ENCODE results near the gene BACE2. TPM values are rescaled to one million over a fixed set of nuclear protein-coding genes. Genes with fewer than 3 reads are reported as not detected.

The BACE2 gene
- total RNA-seq, 1 donor from 2014 or later: 1.8 TPM

- Mint-ChIP-seq H3K4me1 (ENCODE audit: low read depth) (no peaks in the 10 kb centered on the region), H3K36me3 (ENCODE audit: low read depth) (no peaks in the 10 kb centered on the region), H3K4me3 (no peak overlapping the region), H3K27me3 (ENCODE audit: insufficient read depth) (peaks cover 7% of the 10 kb centered on the region), H3K27ac (no peak overlapping the region), H3K9me3 (peaks cover 9% of the 10 kb centered on the region)
- DNase-seq (ENCODE audit: low spot score): no peak
- intact Hi-C loops (cut with micrococcal nuclease): no loop called here
Measured at GRCh38 chr21:41158026-41158425, 9.9 kb upstream of the BACE2 start.

GRCh38 chr21:41160036-41160435 lies 7.9 kb upstream of the BACE2 start:
- Mint-ChIP-seq H3K27me3 (ENCODE audit: insufficient read depth) (peaks cover 16% of the 10 kb centered on the region), H3K4me1 (ENCODE audit: low read depth) (no peaks in the 10 kb centered on the region), H3K36me3 (ENCODE audit: low read depth) (no peaks in the 10 kb centered on the region), H3K4me3 (no peak overlapping the region), H3K9me3 (peaks cover 9% of the 10 kb centered on the region), H3K27ac (no peak overlapping the region)
- intact Hi-C loops (cut with micrococcal nuclease): no loop called here
- no peak for DNase-seq (ENCODE audit: low spot score)

- Mint-ChIP-seq H3K4me1 (ENCODE audit: low read depth) (no peaks in the 10 kb centered on the region), H3K27me3 (ENCODE audit: insufficient read depth) (peaks cover 30% of the 10 kb centered on the region), H3K27ac (no peak overlapping the region), H3K4me3 (no peak overlapping the region), H3K36me3 (ENCODE audit: low read depth) (no peaks in the 10 kb centered on the region), H3K9me3 (peaks cover 9% of the 10 kb centered on the region)
- intact Hi-C loops (cut with micrococcal nuclease): no loop called here
- no peak for DNase-seq (ENCODE audit: low spot score)
Measured at GRCh38 chr21:41161428-41161827, 6.5 kb upstream of the BACE2 start.

GRCh38 chr21:41162096-41162495 lies 5.9 kb upstream of the BACE2 start:
- intact Hi-C loops (cut with micrococcal nuclease): no loop called here
- DNase-seq (ENCODE audit: low spot score): no peak
- Mint-ChIP-seq H3K27me3 (ENCODE audit: insufficient read depth) (peaks cover 35% of the 10 kb centered on the region), H3K9me3 (peaks cover 9% of the 10 kb centered on the region), H3K36me3 (ENCODE audit: low read depth) (no peaks in the 10 kb centered on the region), H3K4me3 (no peak overlapping the region), H3K4me1 (ENCODE audit: low read depth) (no peaks in the 10 kb centered on the region), H3K27ac (no peak overlapping the region)

DNA sequence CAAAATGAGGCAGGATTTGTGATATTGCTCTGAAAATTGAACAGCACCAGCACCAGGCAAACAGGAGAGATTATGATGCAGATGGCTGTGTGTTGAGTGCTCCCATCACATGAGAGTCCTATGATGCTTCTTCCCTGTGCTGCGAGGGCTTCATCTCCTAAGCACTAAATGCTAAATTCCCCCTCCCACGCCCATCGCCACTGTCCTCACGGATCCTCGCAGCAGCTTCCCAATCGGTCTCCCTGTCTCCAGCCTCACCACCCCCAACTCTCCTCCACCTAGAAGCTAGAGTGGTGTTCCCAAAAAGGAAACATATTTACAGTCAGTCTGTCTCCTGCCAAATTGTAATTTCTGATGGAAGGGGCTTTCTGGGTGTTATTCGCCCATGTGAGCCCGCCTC lies 4.9 kb upstream of the BACE2 start:
- DNase-seq (ENCODE audit: low spot score): no peak
- Mint-ChIP-seq H3K27me3 (ENCODE audit: insufficient read depth) (peaks cover 35% of the 10 kb centered on the region), H3K4me1 (ENCODE audit: low read depth) (no peaks in the 10 kb centered on the region), H3K9me3 (peaks cover 9% of the 10 kb centered on the region), H3K27ac (no peak overlapping the region), H3K4me3 (no peak overlapping the region), H3K36me3 (ENCODE audit: low read depth) (no peaks in the 10 kb centered on the region)
- intact Hi-C loops (cut with micrococcal nuclease): no loop called here

GRCh38 chr21:41164052-41164451 lies 3.9 kb upstream of the BACE2 start:
- H3K4me3 Mint-ChIP-seq: no peak overlapping the region
- peaks cover 35% of the 10 kb centered on the region for H3K27me3 Mint-ChIP-seq (ENCODE audit: insufficient read depth)
- peaks cover 2% of the 10 kb centered on the region for H3K4me1 Mint-ChIP-seq (ENCODE audit: low read depth)
- DNase-seq (ENCODE audit: low spot score): no peak
- no peaks in the 10 kb centered on the region for H3K36me3 Mint-ChIP-seq (ENCODE audit: low read depth)
- intact Hi-C loops (cut with micrococcal nuclease): no loop called here
- no peak overlapping the region for H3K27ac Mint-ChIP-seq
- H3K9me3 Mint-ChIP-seq: peaks cover under 1% of the 10 kb centered on the region

DNA sequence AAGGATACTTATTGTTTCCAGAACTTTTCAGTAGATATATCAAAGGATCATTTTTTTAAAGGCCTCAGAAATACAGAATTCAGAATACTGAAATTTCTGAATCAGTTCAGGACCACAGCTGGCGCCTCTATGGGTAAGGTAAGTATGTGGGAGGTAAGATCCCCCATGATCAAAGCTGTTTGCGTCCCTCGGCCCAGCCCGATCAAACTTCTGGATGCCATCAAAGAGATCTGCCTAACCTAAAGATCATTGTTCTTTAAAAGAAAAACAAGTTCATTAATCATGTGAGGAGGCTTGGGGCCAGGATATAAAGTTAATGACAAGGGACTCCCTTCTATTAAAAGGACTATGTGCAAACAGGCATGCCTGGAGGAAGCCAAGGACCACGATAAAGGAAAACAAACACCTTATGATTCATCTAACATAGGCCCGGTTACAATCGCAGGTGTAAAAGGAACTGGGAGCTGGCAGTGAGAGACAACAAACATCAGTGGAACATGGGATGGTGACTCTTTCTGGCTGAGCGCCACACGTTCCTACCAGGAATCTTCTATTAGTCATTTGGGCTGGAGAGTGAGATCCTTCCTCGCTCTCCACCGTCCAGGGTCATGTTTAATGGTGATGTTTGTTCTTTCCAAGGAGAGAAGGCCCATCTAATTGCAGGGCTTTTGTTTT lies 2.8 kb upstream of the BACE2 start:
- no peak for DNase-seq (ENCODE audit: low spot score)
- no peaks in the 10 kb centered on the region for H3K9me3 Mint-ChIP-seq
- intact Hi-C loops (cut with micrococcal nuclease): no loop called here
- no peak overlapping the region for H3K27ac Mint-ChIP-seq
- H3K27me3 Mint-ChIP-seq (ENCODE audit: insufficient read depth): peaks cover 42% of the 10 kb centered on the region
- no peaks in the 10 kb centered on the region for H3K36me3 Mint-ChIP-seq (ENCODE audit: low read depth)
- no peak overlapping the region for H3K4me3 Mint-ChIP-seq
- peaks cover 11% of the 10 kb centered on the region for H3K4me1 Mint-ChIP-seq (ENCODE audit: low read depth)

GRCh38 chr21:41166884-41167283 lies 1.1 kb upstream of the BACE2 start:
- H3K36me3 Mint-ChIP-seq (ENCODE audit: low read depth): no peaks in the 10 kb centered on the region
- intact Hi-C loops (cut with micrococcal nuclease): no loop called here
- peaks cover 47% of the 10 kb centered on the region for H3K27me3 Mint-ChIP-seq (ENCODE audit: insufficient read depth)
- peaks cover 11% of the 10 kb centered on the region for H3K4me1 Mint-ChIP-seq (ENCODE audit: low read depth)
- H3K9me3 Mint-ChIP-seq: no peaks in the 10 kb centered on the region
- DNase-seq (ENCODE audit: low spot score): no peak
- peak overlapping the region; percentile 48 for H3K4me3 Mint-ChIP-seq
- no peak overlapping the region for H3K27ac Mint-ChIP-seq

- peak overlapping the region; percentile 33 for H3K27ac Mint-ChIP-seq
- intact Hi-C loops (cut with micrococcal nuclease): no loop called here
- DNase-seq (ENCODE audit: low spot score): peak; percentile 2
- peaks cover 11% of the 10 kb centered on the region for H3K4me1 Mint-ChIP-seq (ENCODE audit: low read depth)
- peak overlapping the region; percentile 83 for H3K4me3 Mint-ChIP-seq
- H3K9me3 Mint-ChIP-seq: no peaks in the 10 kb centered on the region
- no peaks in the 10 kb centered on the region for H3K36me3 Mint-ChIP-seq (ENCODE audit: low read depth)
- peaks cover 52% of the 10 kb centered on the region for H3K27me3 Mint-ChIP-seq (ENCODE audit: insufficient read depth)
Measured at GRCh38 chr21:41168391-41169257, 664 bp downstream of the BACE2 start.

- peak overlapping the region; percentile 83 for H3K4me3 Mint-ChIP-seq
- H3K9me3 Mint-ChIP-seq: no peaks in the 10 kb centered on the region
- peak overlapping the region; percentile 33 for H3K27ac Mint-ChIP-seq
- no peaks in the 10 kb centered on the region for H3K36me3 Mint-ChIP-seq (ENCODE audit: low read depth)
- no peak for DNase-seq (ENCODE audit: low spot score)
- peaks cover 11% of the 10 kb centered on the region for H3K4me1 Mint-ChIP-seq (ENCODE audit: low read depth)
- intact Hi-C loops (cut with micrococcal nuclease): no loop called here
- peaks cover 49% of the 10 kb centered on the region for H3K27me3 Mint-ChIP-seq (ENCODE audit: insufficient read depth)
Measured at GRCh38 chr21:41169258-41169576, 1.3 kb downstream of the BACE2 start.

- DNase-seq (ENCODE audit: low spot score): no peak
- intact Hi-C loops (cut with micrococcal nuclease): no loop called here
- Mint-ChIP-seq H3K9me3 (no peaks in the 10 kb centered on the region), H3K27ac (no peak overlapping the region), H3K4me1 (ENCODE audit: low read depth) (peaks cover 11% of the 10 kb centered on the region), H3K4me3 (no peak overlapping the region), H3K36me3 (ENCODE audit: low read depth) (no peaks in the 10 kb centered on the region), H3K27me3 (ENCODE audit: insufficient read depth) (peaks cover 46% of the 10 kb centered on the region)
Measured at GRCh38 chr21:41169701-41170100, 1.7 kb downstream of the BACE2 start.

DNA sequence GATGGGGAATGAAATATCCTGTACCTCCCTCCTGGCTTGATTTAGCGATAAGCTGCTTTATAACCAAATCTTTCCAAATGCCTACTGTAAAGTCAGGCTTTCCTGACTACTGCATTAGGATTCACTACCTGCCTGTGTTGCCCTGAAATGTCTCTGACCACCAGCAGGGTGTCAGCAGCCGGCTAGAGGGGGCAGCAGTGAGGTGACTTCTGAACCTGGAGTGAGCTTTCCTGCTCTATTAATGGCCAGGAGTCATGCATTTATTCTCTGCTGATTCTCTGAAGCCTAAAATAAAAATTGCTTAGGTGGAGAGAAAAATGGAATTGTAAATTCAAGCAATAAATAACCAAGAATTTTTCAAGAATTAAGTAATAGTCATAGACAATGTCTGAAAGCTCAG lies 2.5 kb downstream of the BACE2 start:
- H3K9me3 Mint-ChIP-seq: no peaks in the 10 kb centered on the region
- H3K36me3 Mint-ChIP-seq (ENCODE audit: low read depth): no peaks in the 10 kb centered on the region
- intact Hi-C loops (cut with micrococcal nuclease): no loop called here
- H3K27ac Mint-ChIP-seq: no peak overlapping the region
- peaks cover 11% of the 10 kb centered on the region for H3K4me1 Mint-ChIP-seq (ENCODE audit: low read depth)
- DNase-seq (ENCODE audit: low spot score): no peak
- peaks cover 41% of the 10 kb centered on the region for H3K27me3 Mint-ChIP-seq (ENCODE audit: insufficient read depth)
- H3K4me3 Mint-ChIP-seq: no peak overlapping the region

DNA sequence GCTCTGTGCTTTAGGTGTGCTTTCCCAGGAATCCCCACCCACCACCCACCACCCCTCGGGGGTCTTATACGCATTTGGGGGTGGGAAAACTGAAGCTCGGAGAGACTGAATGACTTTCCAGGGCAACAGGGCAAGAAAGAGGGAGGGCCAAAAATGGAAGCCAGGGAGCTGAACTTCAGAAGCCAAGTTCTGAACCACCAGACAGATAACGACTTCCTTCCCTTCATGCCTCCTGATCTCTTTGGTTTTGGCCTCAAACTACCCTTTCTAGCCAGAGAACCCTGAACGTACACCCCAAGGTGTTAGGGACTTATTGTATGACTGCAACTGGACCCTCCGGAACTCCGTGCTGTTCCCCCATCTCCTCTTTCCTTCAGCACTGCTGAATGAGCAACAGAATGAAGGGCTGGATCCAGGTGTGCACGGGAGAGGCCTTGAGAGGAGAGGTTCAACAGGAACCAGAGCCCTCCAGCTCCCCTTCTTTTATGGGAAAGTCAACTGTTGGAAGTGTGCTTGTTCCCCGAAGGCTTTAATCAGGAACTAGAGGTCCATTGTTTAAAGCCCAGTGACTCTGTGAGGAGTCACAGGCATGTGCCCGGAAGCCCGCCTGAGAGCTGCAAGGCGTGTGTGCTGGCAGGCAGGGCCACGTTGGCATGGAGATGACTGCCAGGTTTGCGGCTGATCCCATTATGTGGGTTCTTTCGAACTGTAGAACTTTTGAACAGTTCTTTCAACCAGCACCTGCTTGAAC lies 3.1 kb downstream of the BACE2 start:
- Mint-ChIP-seq H3K4me1 (ENCODE audit: low read depth) (peaks cover 11% of the 10 kb centered on the region), H3K27me3 (ENCODE audit: insufficient read depth) (peaks cover 35% of the 10 kb centered on the region), H3K9me3 (no peaks in the 10 kb centered on the region), H3K4me3 (no peak overlapping the region), H3K36me3 (ENCODE audit: low read depth) (no peaks in the 10 kb centered on the region), H3K27ac (no peak overlapping the region)
- intact Hi-C loops (cut with micrococcal nuclease): no loop called here
- no peak for DNase-seq (ENCODE audit: low spot score)
